Measurements from ENCODE around the gene NGB.

GRCh38 chr14:77310026-77310425, 39.0 kb upstream of the NGB start:
- TF ChIP-seq, protein P1, sequence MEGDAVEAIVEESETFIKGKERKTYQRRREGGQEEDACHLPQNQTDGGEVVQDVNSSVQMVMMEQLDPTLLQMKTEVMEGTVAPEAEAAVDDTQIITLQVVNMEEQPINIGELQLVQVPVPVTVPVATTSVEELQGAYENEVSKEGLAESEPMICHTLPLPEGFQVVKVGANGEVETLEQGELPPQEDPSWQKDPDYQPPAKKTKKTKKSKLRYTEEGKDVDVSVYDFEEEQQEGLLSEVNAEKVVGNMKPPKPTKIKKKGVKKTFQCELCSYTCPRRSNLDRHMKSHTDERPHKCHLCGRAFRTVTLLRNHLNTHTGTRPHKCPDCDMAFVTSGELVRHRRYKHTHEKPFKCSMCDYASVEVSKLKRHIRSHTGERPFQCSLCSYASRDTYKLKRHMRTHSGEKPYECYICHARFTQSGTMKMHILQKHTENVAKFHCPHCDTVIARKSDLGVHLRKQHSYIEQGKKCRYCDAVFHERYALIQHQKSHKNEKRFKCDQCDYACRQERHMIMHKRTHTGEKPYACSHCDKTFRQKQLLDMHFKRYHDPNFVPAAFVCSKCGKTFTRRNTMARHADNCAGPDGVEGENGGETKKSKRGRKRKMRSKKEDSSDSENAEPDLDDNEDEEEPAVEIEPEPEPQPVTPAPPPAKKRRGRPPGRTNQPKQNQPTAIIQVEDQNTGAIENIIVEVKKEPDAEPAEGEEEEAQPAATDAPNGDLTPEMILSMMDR (conservative IDR thresholded peaks at IDR 0.05; ENCODE audit: low read length) = no peak
- no peak for TF ChIP-seq EZH2phosphoT487 (IDR thresholded peaks at IDR 0.05; ENCODE audit: borderline replicate concordance)

Data from Loucy (cell line).